ENCODE data around the gene TSHR. TPM values are rescaled to one million over a fixed set of nuclear protein-coding genes. Genes with fewer than 3 reads are reported as not detected.

Gene TSHR
- total and polyA plus RNA-seq, 2 donors (not counting 3 experiments of a cell fraction or from before 2014, with no cell fraction given): not detected

DNA sequence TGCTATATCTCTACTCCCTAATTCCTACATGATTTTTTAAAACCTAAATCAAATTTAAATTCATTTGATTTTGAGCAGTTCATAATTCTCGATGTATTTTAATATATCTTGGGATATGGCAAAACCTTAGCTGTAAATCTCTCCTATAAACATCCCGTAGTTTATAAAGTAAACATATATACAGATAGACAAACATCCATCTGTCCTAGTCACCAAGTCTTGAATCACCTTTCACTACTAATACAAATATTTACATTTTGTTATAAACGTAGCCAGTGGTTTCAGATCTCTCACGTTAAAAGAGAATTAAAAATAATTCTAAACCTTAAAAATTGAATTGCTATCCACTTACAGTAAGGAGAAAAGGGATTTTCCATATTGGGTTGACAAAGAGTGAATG, 107.0 kb downstream of the TSHR start:
- intact Hi-C loops (cut with micrococcal nuclease): no loop called here
- no peaks in the 10 kb centered on the region for H3K9me3 ChIP-seq (replicated peaks; ENCODE audit: control insufficient read depth, insufficient read depth, low read length)
- H3K27ac ChIP-seq (ENCODE audit: insufficient read depth, low read depth, low read length): no peak overlapping the region
- ChIA-PET POLR2A (no interaction called here), CTCF (no interaction called here)
- H3K9ac ChIP-seq (replicated peaks; ENCODE audit: extremely low read depth, insufficient read depth, low read length): no peak overlapping the region
- BruUV-seq (replicated peaks): no TSS peak
- dilution Hi-C loops (cut with MboI; ENCODE audit: extremely low pct_ligation_motif_present, low sequenced_read_pairs): no loop called here
- H4K20me1 ChIP-seq (replicated peaks; ENCODE audit: control insufficient read depth, extremely low read depth, insufficient read depth, low read length): no peaks in the 10 kb centered on the region
- H3K79me2 ChIP-seq (ENCODE audit: control insufficient read depth, insufficient read depth, low read length): no peaks in the 10 kb centered on the region
- no peaks in the 10 kb centered on the region for H3K36me3 ChIP-seq (ENCODE audit: control insufficient read depth in 2 of 2, extremely low read depth in 1 of 2, insufficient read depth in 2 of 2, low read length in 2 of 2)
- DNase-seq (ENCODE audit: low read depth, low spot score): no peak
- H3K9me1 ChIP-seq (replicated peaks; ENCODE audit: control insufficient read depth, extremely low read depth, insufficient read depth, low read length): no peaks in the 10 kb centered on the region
- no peak for TF ChIP-seq GATA2 (IDR thresholded peaks at IDR 0.05; ENCODE audit: insufficient read depth, insufficient read length, low read depth, low read length)
- TF ChIP-seq POLR2A (IDR thresholded peaks at IDR 0.05; ENCODE audit: low read depth, low read length): no peak
- TF ChIP-seq FOS (IDR thresholded peaks at IDR 0.05; ENCODE audit: borderline replicate concordance, insufficient read depth, low read length): no peak
- no peak for TF ChIP-seq JUN (IDR thresholded peaks at IDR 0.05; ENCODE audit: borderline replicate concordance, insufficient read depth, insufficient read length, low read depth)
- TF ChIP-seq EZH2 (IDR thresholded peaks at IDR 0.05; ENCODE audit: borderline replicate concordance, low read depth, low read length, severe bottlenecking): no peak
- no peak for TF ChIP-seq MYC (IDR thresholded peaks at IDR 0.05; ENCODE audit: low read depth, low read length)
- TF ChIP-seq, protein P1, sequence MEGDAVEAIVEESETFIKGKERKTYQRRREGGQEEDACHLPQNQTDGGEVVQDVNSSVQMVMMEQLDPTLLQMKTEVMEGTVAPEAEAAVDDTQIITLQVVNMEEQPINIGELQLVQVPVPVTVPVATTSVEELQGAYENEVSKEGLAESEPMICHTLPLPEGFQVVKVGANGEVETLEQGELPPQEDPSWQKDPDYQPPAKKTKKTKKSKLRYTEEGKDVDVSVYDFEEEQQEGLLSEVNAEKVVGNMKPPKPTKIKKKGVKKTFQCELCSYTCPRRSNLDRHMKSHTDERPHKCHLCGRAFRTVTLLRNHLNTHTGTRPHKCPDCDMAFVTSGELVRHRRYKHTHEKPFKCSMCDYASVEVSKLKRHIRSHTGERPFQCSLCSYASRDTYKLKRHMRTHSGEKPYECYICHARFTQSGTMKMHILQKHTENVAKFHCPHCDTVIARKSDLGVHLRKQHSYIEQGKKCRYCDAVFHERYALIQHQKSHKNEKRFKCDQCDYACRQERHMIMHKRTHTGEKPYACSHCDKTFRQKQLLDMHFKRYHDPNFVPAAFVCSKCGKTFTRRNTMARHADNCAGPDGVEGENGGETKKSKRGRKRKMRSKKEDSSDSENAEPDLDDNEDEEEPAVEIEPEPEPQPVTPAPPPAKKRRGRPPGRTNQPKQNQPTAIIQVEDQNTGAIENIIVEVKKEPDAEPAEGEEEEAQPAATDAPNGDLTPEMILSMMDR (IDR thresholded peaks at IDR 0.05; ENCODE audit: extremely low read depth in 1 of 2, insufficient read depth in 1 of 2, low read depth in 1 of 2, low read length in 2 of 2): no peak
- TF ChIP-seq POLR2AphosphoS5 (IDR thresholded peaks at IDR 0.05; ENCODE audit: insufficient read depth, low read depth, low read length): no peak
- no peak overlapping the region for H2AFZ ChIP-seq (ENCODE audit: low read depth, low read length)
- no peak for FAIRE-seq
- H3K27me3 ChIP-seq (ENCODE audit: control insufficient read depth in 2 of 2, insufficient read depth in 2 of 2, low read length in 2 of 2): no peaks in the 10 kb centered on the region
- H3K4me3 ChIP-seq (replicated peaks in 1 of 3; ENCODE audit: insufficient read depth in 1 of 3, low read depth in 1 of 3, low read length in 3 of 3): no peak overlapping the region
- no peaks in the 10 kb centered on the region for H3K4me1 ChIP-seq (ENCODE audit: control insufficient read depth, extremely low read depth, insufficient read depth, low read length)
- H3K4me2 ChIP-seq (ENCODE audit: insufficient read depth, low read length): no peak overlapping the region
